ENCODE data around the gene MTFP1. TPM values are rescaled to one million over a fixed set of nuclear protein-coding genes. Genes with fewer than 3 reads are reported as not detected.

Gene MTFP1
- total and polyA plus RNA-seq, 12 donors = 10.4 to 36.3 (median 14.5) TPM

DNA sequence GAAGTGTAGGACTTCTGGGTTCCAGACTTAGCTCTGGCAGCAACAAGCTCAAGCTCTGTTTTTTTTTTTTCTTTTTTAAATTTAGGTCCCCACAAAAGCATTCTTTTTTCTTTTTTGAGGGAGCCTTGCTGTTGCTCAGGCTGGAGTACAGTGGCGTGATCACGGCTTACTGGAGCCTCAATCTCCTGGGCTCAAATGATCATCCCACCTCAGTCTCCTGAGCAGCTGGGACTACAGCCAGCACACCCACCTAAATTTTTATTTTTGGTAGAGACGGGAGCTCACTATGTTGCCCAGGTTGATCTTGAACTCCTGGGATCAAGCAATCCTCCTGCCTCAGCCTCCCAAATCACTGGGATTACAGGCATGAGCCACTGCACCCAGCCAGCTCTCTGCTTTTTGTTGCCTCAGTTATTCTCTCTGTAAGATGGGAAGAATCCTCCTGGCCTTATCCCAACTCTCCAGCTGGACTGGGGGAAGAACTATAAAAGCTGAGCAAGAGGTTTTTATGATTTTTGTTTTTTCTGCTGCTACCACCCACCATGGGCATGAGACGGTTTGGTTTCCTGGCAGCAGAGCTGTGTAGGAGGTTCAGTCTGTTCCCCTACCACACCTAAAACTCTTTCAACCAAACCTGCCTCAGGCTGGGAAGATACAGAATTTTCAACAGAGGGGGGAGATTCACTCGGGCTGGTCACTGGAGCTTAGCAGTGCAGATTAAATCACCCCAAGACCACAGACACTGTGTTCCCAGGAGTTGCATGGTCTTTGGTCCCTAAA, 11.6 kb upstream of the MTFP1 start:
- no peak overlapping the region for H3K27ac ChIP-seq
- no peaks in the 10 kb centered on the region for H3K9me3 ChIP-seq (replicated peaks in 1 of 3)
- WGBS, 4 donors = 86 to 95% (median 88%) methylated on average over 5 of the region's 5 CpGs
- no peak for DNase-seq
- H3K27me3 ChIP-seq = no peaks in the 10 kb centered on the region
- intact Hi-C loops (cut with DNase I) = no loop called here
- no peaks in the 10 kb centered on the region for H3K4me1 ChIP-seq (replicated peaks in 1 of 2)
- peaks cover 0 to 32% of the 10 kb centered on the region in 2 donors for H3K36me3 ChIP-seq (replicated peaks in 1 of 2)
- H3K4me3 ChIP-seq = no peak overlapping the region
- no peak for TF ChIP-seq POLR2A (IDR thresholded peaks at IDR 0.05)
- TF ChIP-seq, protein P1, sequence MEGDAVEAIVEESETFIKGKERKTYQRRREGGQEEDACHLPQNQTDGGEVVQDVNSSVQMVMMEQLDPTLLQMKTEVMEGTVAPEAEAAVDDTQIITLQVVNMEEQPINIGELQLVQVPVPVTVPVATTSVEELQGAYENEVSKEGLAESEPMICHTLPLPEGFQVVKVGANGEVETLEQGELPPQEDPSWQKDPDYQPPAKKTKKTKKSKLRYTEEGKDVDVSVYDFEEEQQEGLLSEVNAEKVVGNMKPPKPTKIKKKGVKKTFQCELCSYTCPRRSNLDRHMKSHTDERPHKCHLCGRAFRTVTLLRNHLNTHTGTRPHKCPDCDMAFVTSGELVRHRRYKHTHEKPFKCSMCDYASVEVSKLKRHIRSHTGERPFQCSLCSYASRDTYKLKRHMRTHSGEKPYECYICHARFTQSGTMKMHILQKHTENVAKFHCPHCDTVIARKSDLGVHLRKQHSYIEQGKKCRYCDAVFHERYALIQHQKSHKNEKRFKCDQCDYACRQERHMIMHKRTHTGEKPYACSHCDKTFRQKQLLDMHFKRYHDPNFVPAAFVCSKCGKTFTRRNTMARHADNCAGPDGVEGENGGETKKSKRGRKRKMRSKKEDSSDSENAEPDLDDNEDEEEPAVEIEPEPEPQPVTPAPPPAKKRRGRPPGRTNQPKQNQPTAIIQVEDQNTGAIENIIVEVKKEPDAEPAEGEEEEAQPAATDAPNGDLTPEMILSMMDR (IDR thresholded peaks at IDR 0.05) = no peak

DNA sequence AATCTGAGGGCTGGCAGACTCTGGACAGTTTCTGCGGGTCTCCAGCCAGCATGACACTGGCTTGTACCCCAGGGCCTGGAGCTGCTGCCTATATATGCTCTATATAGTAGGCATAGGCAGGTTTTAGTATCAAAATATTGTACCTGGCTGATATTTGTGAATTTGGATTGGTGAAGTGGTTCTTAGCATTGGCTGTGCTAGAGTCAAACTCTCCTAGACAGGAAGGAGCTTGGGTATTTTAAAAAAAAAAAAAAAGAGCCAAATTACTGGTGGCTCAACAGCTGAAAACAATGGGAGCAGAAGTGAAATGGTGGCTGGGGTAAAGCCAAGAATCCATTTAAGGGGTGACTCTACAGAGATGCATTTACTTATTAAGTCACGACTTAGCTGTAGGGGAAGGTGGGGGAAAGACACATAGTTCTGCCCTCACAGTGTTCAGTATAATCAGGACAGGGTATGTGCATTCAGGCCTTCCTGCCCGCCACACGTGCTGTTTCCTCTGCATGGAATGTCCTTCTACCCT, 11.0 kb upstream of the MTFP1 start:
- Histone ChIP-seq H3K4me1 (replicated peaks in 1 of 2) (no peaks in the 10 kb centered on the region), H3K27me3 (no peaks in the 10 kb centered on the region), H3K9me3 (replicated peaks in 1 of 3) (no peaks in the 10 kb centered on the region), H3K4me3 (no peak overlapping the region), H3K27ac (no peak overlapping the region), H3K36me3 (replicated peaks in 1 of 2) (peaks cover 0 to 35% of the 10 kb centered on the region in 2 donors)
- intact Hi-C loops (cut with DNase I) = no loop called here
- WGBS, 4 donors = 92 to 94% (median 93%) methylated on average over 4 of the region's 4 CpGs
- no peak for TF ChIP-seq POLR2A (IDR thresholded peaks at IDR 0.05)
- TF ChIP-seq, protein P1 (IDR thresholded peaks at IDR 0.05) = no peak
- no peak for DNase-seq

DNA sequence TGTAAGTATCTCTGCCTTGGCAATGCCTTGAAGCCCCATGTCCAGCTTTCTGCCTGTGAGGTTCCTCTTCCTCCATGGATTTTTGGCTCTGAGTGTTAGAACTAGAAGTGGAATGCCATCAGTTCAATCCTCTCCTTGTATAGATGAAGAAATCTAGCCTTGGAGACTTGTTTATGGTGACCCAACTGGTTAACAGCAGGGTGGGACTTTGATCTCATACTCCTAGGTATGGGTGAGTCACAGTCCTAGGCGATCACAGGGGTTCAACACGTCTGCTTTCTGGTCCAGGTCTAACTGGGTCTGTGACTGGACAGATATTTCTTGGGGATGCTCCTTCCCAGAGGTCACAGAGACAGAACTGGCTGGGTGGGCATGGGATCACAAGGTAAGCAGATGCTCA, 9.2 kb upstream of the MTFP1 start:
- H3K27ac ChIP-seq = no peak overlapping the region
- peaks cover 0 to 3% of the 10 kb centered on the region in 2 donors for H3K4me1 ChIP-seq (replicated peaks in 1 of 2)
- intact Hi-C loops (cut with DNase I) = no loop called here
- H3K27me3 ChIP-seq = no peaks in the 10 kb centered on the region
- TF ChIP-seq POLR2A (IDR thresholded peaks at IDR 0.05) = no peak
- DNase-seq = no peak
- H3K36me3 ChIP-seq (replicated peaks in 1 of 2) = peaks cover 0 to 42% of the 10 kb centered on the region in 2 donors
- H3K9me3 ChIP-seq (replicated peaks in 1 of 3) = no peaks in the 10 kb centered on the region
- WGBS, 4 donors = 77 to 93% (median 84%) methylated on average over 2 of the region's 2 CpGs
- no peak overlapping the region for H3K4me3 ChIP-seq

DNA sequence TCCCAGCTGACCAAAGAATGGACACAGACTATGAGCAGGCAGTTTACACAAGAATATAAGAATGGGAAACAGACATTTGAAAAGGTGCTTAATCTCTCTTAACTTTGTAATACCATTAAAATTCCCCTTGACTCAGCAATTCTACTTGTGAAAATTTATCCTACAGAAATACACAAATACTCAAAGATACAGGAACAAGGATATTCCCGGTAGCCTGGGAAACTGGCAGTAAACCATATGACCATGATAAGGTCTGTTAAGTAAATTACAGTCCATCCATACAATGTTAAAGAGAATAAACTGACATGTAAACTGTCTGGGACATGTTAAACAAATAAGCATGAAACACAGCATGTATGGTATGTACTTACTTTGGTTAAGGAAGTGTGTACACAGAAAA, 8.7 kb upstream of the MTFP1 start:
- Histone ChIP-seq H3K9me3 (replicated peaks in 1 of 3) (no peaks in the 10 kb centered on the region), H3K27me3 (no peaks in the 10 kb centered on the region), H3K4me3 (no peak overlapping the region), H3K27ac (no peak overlapping the region), H3K4me1 (replicated peaks in 1 of 2) (peaks cover 0 to 8% of the 10 kb centered on the region in 2 donors), H3K36me3 (replicated peaks in 1 of 2) (peaks cover 0 to 42% of the 10 kb centered on the region in 2 donors)
- 77 to 94% (median 85%) methylated on average over 1 of the region's 1 CpG for WGBS, 4 donors
- TF ChIP-seq POLR2A (IDR thresholded peaks at IDR 0.05) = no peak
- TF ChIP-seq, protein P1 (IDR thresholded peaks at IDR 0.05) = no peak
- no peak for DNase-seq
- intact Hi-C loops (cut with DNase I) = no loop called here

Data from adrenal gland (tissue), 12 donors.